ENCODE results near the gene UBE2S. TPM values are rescaled to one million over a fixed set of nuclear protein-coding genes. Genes with fewer than 3 reads are reported as not detected.

The UBE2S gene
- total and polyA plus RNA-seq, 2 donors (not counting 1 experiment from before 2014, with no cell fraction given), result 20.6 to 72.7 TPM

DNA sequence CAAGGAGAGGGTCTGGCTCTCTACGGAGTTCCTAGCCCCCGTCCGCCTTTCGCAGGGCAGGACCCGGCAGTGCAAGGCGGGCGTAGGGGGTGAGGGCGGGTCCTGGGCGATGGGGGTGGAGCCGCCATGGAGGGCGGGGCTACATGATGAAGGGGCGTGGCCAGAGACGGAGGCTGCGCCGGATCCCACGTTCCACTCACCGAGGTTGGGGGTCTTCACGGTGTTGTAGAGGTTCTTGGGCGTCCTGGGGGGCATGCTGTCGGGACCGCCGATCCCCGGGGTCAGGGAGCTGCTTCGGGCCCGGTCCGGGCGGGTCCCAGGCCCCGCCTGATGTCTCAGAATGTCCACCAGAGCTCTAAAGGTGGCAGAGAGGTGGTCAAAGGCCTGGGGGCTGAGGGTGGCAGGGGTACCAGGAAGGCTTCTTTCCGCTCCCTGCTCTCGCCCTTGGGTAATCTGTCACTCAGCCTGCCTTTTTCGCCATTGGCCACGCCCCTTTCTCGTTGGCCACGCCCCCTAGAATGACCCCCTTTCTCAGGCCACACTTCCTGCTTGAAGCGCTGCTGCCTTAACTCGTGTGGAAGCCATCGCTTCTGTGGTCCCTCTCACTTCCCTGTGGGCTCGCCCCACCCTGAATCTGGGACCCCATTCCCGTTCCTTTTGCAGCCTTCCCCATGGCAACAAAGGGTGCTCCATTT, 33.0 kb upstream of the UBE2S start:
- no peaks in the 10 kb centered on the region for H3K9me3 Mint-ChIP-seq (ENCODE audit: insufficient read depth)
- H2AFZ ChIP-seq (ENCODE audit: insufficient read depth, low read depth, low read length, poor library complexity, severe bottlenecking), result peak overlapping the region; percentile 13
- peaks cover 20% of the 10 kb centered on the region for H3K4me1 Mint-ChIP-seq
- WGBS (ENCODE audit: insufficient coverage), result 18% methylated on average over 39 of the region's 39 CpGs
- H3K36me3 ChIP-seq (replicated peaks in 1 of 2; ENCODE audit: control extremely low read depth in 1 of 2, control insufficient read depth in 1 of 2, extremely low read depth in 1 of 2, insufficient read depth in 2 of 2, low read length in 1 of 2), result no peaks in the 10 kb centered on the region
- peak overlapping the region; percentile 0 for H3K27ac Mint-ChIP-seq
- intact Hi-C loops (cut with micrococcal nuclease), result no loop called here
- TF ChIP-seq, protein P1, sequence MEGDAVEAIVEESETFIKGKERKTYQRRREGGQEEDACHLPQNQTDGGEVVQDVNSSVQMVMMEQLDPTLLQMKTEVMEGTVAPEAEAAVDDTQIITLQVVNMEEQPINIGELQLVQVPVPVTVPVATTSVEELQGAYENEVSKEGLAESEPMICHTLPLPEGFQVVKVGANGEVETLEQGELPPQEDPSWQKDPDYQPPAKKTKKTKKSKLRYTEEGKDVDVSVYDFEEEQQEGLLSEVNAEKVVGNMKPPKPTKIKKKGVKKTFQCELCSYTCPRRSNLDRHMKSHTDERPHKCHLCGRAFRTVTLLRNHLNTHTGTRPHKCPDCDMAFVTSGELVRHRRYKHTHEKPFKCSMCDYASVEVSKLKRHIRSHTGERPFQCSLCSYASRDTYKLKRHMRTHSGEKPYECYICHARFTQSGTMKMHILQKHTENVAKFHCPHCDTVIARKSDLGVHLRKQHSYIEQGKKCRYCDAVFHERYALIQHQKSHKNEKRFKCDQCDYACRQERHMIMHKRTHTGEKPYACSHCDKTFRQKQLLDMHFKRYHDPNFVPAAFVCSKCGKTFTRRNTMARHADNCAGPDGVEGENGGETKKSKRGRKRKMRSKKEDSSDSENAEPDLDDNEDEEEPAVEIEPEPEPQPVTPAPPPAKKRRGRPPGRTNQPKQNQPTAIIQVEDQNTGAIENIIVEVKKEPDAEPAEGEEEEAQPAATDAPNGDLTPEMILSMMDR (IDR thresholded peaks at IDR 0.05), result no peak
- TF ChIP-seq EZH2 (IDR thresholded peaks at IDR 0.05; ENCODE audit: borderline replicate concordance, insufficient read depth, low read depth, low read length, poor library complexity, severe bottlenecking), result no peak
- peaks cover 0 to 31% (median 0%) of the 10 kb centered on the region in 3 donors for H3K9me3 ChIP-seq (ENCODE audit: control extremely low read depth in 1 of 3, control insufficient read depth in 2 of 3, insufficient read depth in 1 of 3, low read length in 2 of 3)
- ATAC-seq (ENCODE audit: low read depth) (no peak), DNase-seq (no peak)
- ChIA-PET POLR2A (no interaction called here), CTCF (no interaction called here)
- H4K20me1 ChIP-seq (ENCODE audit: control insufficient read depth, insufficient read depth, low read length, poor library complexity, severe bottlenecking), result no peaks in the 10 kb centered on the region
- no peak overlapping the region for H3K9ac ChIP-seq (ENCODE audit: low read length)
- peaks cover 72% of the 10 kb centered on the region for H3K27me3 Mint-ChIP-seq
- peak overlapping the region; percentile 62 for H3K4me2 ChIP-seq (replicated peaks; ENCODE audit: low read depth, low read length, poor library complexity, severe bottlenecking)
- peaks cover 0 to 79% (median 54%) of the 10 kb centered on the region in 4 experiments for H3K27me3 ChIP-seq (replicated peaks in 1 of 4; ENCODE audit: control extremely low read depth in 1 of 4, control insufficient read depth in 3 of 4, insufficient read depth in 4 of 4, low read length in 3 of 4)
- H3K79me2 ChIP-seq (ENCODE audit: control insufficient read depth, insufficient read depth, low read length), result no peaks in the 10 kb centered on the region
- H3K4me3 Mint-ChIP-seq, result peak overlapping the region; percentile 50
- H3K4me1 ChIP-seq (ENCODE audit: control insufficient read depth in 2 of 2, insufficient read depth in 2 of 2, low read length in 2 of 2), result peaks cover 21 to 37% of the 10 kb centered on the region in 2 donors
- no peak overlapping the region for H3K27ac ChIP-seq (ENCODE audit: low read length in 2 of 2)
- peak overlapping the region in 2 of 5 experiments; percentile 19 to 22 for H3K4me3 ChIP-seq (ENCODE audit: control extremely low read depth in 1 of 5, extremely low read depth in 1 of 5, insufficient read depth in 1 of 5, low read depth in 2 of 5, low read length in 4 of 5)

DNA sequence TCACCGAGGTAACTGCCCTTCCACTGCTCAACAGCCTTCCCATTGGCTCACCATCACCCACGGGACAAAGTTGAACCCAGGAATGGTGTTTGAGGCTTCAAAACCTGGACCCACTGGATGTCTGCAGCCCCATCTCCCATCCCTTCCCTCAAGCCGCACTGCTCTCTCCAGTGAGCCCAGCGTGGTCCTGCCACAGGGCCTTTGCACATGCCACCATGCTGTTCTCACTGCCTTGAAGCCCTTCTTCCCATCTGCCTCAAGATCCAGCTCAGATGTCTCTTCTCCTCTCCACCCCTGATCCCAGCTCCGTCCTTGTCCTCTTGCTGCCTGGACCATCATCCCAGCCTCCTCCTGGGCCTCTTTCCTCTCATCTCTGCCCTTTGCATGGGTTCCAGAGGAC, 31.5 kb upstream of the UBE2S start:
- peaks cover 61% of the 10 kb centered on the region for H3K27me3 Mint-ChIP-seq
- intact Hi-C loops (cut with micrococcal nuclease), result no loop called here
- POLR2A ChIA-PET, result no interaction called here

More for the DNA sequence above, 31.5 kb upstream of the UBE2S start:
- ATAC-seq (ENCODE audit: low read depth) (no peak), DNase-seq (no peak)
- H3K9me3 ChIP-seq (ENCODE audit: control extremely low read depth in 1 of 3, control insufficient read depth in 2 of 3, insufficient read depth in 1 of 3, low read length in 2 of 3), result peaks cover 0 to 31% (median 0%) of the 10 kb centered on the region in 3 donors
- H3K27ac ChIP-seq (ENCODE audit: low read length in 2 of 2), result no peak overlapping the region
- H3K36me3 ChIP-seq (replicated peaks in 1 of 2; ENCODE audit: control extremely low read depth in 1 of 2, control insufficient read depth in 1 of 2, extremely low read depth in 1 of 2, insufficient read depth in 2 of 2, low read length in 1 of 2), result no peaks in the 10 kb centered on the region
- peaks cover 0 to 74% (median 54%) of the 10 kb centered on the region in 4 experiments for H3K27me3 ChIP-seq (replicated peaks in 1 of 4; ENCODE audit: control extremely low read depth in 1 of 4, control insufficient read depth in 3 of 4, insufficient read depth in 4 of 4, low read length in 3 of 4)
- no peaks in the 10 kb centered on the region for H3K79me2 ChIP-seq (ENCODE audit: control insufficient read depth, insufficient read depth, low read length)
- H3K27ac Mint-ChIP-seq, result peak overlapping the region; percentile 32
- no peak overlapping the region for H3K4me3 Mint-ChIP-seq
- CTCF ChIA-PET, result interaction anchor here (1.0 kb wide), 1 partner anchor 21 kb away, joined by 3 read pairs; no protein-coding TSS in a partner anchor
- peaks cover 20% of the 10 kb centered on the region for H3K4me1 Mint-ChIP-seq
- TF ChIP-seq, protein P1 (IDR thresholded peaks at IDR 0.05), result no peak
- TF ChIP-seq EZH2 (IDR thresholded peaks at IDR 0.05; ENCODE audit: borderline replicate concordance, insufficient read depth, low read depth, low read length, poor library complexity, severe bottlenecking), result no peak
- H4K20me1 ChIP-seq (ENCODE audit: control insufficient read depth, insufficient read depth, low read length, poor library complexity, severe bottlenecking), result no peaks in the 10 kb centered on the region
- 67% methylated on average over 5 of the region's 5 CpGs for WGBS (ENCODE audit: insufficient coverage)
- no peak overlapping the region for H3K4me3 ChIP-seq (ENCODE audit: control extremely low read depth in 1 of 5, extremely low read depth in 1 of 5, insufficient read depth in 1 of 5, low read depth in 2 of 5, low read length in 4 of 5)
- H2AFZ ChIP-seq (ENCODE audit: insufficient read depth, low read depth, low read length, poor library complexity, severe bottlenecking), result no peak overlapping the region
- no peak overlapping the region for H3K9ac ChIP-seq (ENCODE audit: low read length)
- no peak overlapping the region for H3K4me2 ChIP-seq (replicated peaks; ENCODE audit: low read depth, low read length, poor library complexity, severe bottlenecking)
- H3K4me1 ChIP-seq (ENCODE audit: control insufficient read depth in 2 of 2, insufficient read depth in 2 of 2, low read length in 2 of 2), result peaks cover 21 to 33% of the 10 kb centered on the region in 2 donors
- no peaks in the 10 kb centered on the region for H3K9me3 Mint-ChIP-seq (ENCODE audit: insufficient read depth)
